Choroid plexus epithelial cell (primary cell): ENCODE data around the gene PRKG1.

Source experiments
- DNase-seq: peaks from one replicate; pipeline ENCODE4 v3.0.0-alpha.2; 2010; ENCODE audit warnings: low read depth
- H3K4me3 ChIP-seq: 2 replicates; pipeline ENCODE4 v1.5.1; 2011; ENCODE audit warnings: low read depth, mild to moderate bottlenecking, control low read depth, low read length, moderate library complexity
- CTCF ChIP-seq: conservative IDR thresholded peaks from 2 replicates; pipeline ENCODE4 v1.5.1; 2011; ENCODE audit warnings: low read depth, mild to moderate bottlenecking, control low read depth, inconsistent platforms, low read length, moderate library complexity

Gene PRKG1

GRCh38 chr10:52098130-52098529 lies 1023.8 kb downstream of the PRKG1 start:
- no peak for DNase-seq
- H3K4me3 ChIP-seq: no peak overlapping the region
- TF ChIP-seq CTCF: no peak

GRCh38 chr10:52099026-52099600 lies 1024.8 kb downstream of the PRKG1 start:
- H3K4me3 ChIP-seq: no peak overlapping the region
- TF ChIP-seq CTCF: no peak
- DNase-seq: no peak

- DNase-seq: no peak
- no peak overlapping the region for H3K4me3 ChIP-seq
- TF ChIP-seq CTCF: no peak
These were observed 1025.8 kb downstream of the PRKG1 start for GRCh38 chr10:52100011-52100547.

GRCh38 chr10:52105301-52105700 lies 1031.0 kb downstream of the PRKG1 start:
- TF ChIP-seq CTCF: no peak

GRCh38 chr10:52106011-52106410 lies 1031.7 kb downstream of the PRKG1 start:
- no peak for DNase-seq
- TF ChIP-seq CTCF: no peak
- no peak overlapping the region for H3K4me3 ChIP-seq

More at GRCh38 chr10:52105301-52105700, 1031.0 kb downstream of the PRKG1 start:
- no peak for DNase-seq
- no peak overlapping the region for H3K4me3 ChIP-seq

- DNase-seq: peak; percentile 36
- no peak overlapping the region for H3K4me3 ChIP-seq
- no peak for TF ChIP-seq CTCF
These were observed 1032.6 kb downstream of the PRKG1 start for GRCh38 chr10:52106899-52107298.

- H3K4me3 ChIP-seq: no peak overlapping the region
- no peak for TF ChIP-seq CTCF
- DNase-seq: no peak
These were observed 1033.9 kb downstream of the PRKG1 start for GRCh38 chr10:52108236-52108635.
